Sigmoid colon (tissue), 4 donors: ENCODE measurements around the gene MMADHC.

Source experiments
- POLR2AphosphoS5 ChIP-seq, 4 donors: sonication (generic); formaldehyde crosslinking; IDR thresholded peaks; one replicate each; pipeline ENCODE4 v1.6.1; 2017; ENCODE audit warnings: antibody characterized with exemption in 4 of 4
- TF ChIP-seq, protein P1 (sequence below), 4 experiments: fragments of 450-650 bp in 3 of 4; fragments of 200-600 bp in 1 of 4; IDR thresholded peaks; one replicate each; pipeline ENCODE4 v1.5.1; 2016 to 2019; ENCODE audit warnings: antibody characterized with exemption in 4 of 4, mild to moderate bottlenecking in 3 of 4, moderate library complexity in 2 of 4

GRCh38 chr2:149579972-149580882, 7.3 kb downstream of the MMADHC start:
- TF ChIP-seq, protein P1, sequence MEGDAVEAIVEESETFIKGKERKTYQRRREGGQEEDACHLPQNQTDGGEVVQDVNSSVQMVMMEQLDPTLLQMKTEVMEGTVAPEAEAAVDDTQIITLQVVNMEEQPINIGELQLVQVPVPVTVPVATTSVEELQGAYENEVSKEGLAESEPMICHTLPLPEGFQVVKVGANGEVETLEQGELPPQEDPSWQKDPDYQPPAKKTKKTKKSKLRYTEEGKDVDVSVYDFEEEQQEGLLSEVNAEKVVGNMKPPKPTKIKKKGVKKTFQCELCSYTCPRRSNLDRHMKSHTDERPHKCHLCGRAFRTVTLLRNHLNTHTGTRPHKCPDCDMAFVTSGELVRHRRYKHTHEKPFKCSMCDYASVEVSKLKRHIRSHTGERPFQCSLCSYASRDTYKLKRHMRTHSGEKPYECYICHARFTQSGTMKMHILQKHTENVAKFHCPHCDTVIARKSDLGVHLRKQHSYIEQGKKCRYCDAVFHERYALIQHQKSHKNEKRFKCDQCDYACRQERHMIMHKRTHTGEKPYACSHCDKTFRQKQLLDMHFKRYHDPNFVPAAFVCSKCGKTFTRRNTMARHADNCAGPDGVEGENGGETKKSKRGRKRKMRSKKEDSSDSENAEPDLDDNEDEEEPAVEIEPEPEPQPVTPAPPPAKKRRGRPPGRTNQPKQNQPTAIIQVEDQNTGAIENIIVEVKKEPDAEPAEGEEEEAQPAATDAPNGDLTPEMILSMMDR (IDR thresholded peaks at IDR 0.05) = no peak
- no peak for TF ChIP-seq POLR2AphosphoS5 (IDR thresholded peaks at IDR 0.05)
